ENCODE data around the gene ASTN2.

DNA sequence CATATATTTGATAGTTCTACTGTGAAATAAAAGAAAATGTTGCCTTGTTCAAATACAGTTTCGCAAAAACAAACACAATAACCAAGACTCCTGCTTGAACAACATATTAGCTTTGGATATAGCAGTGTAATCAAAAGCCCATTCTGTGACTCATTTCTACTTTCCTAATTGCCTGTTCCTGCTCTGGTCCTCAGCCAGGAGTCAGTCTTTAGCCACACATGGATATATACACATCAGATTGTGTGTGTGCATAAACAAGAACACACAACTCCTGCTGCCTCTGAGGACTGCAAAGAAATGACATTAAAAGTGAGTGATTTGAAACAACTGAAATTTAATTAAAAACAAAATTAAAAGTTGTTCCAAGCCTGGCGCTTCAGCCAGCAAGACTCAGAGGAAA lies 393.0 kb downstream of the ASTN2 start:
- TF ChIP-seq, protein P1, sequence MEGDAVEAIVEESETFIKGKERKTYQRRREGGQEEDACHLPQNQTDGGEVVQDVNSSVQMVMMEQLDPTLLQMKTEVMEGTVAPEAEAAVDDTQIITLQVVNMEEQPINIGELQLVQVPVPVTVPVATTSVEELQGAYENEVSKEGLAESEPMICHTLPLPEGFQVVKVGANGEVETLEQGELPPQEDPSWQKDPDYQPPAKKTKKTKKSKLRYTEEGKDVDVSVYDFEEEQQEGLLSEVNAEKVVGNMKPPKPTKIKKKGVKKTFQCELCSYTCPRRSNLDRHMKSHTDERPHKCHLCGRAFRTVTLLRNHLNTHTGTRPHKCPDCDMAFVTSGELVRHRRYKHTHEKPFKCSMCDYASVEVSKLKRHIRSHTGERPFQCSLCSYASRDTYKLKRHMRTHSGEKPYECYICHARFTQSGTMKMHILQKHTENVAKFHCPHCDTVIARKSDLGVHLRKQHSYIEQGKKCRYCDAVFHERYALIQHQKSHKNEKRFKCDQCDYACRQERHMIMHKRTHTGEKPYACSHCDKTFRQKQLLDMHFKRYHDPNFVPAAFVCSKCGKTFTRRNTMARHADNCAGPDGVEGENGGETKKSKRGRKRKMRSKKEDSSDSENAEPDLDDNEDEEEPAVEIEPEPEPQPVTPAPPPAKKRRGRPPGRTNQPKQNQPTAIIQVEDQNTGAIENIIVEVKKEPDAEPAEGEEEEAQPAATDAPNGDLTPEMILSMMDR (IDR thresholded peaks at IDR 0.05), result no peak
- no peak for TF ChIP-seq POLR2A (IDR thresholded peaks at IDR 0.05)
